ENCODE results near the gene DRC1. TPM values are rescaled to one million over a fixed set of nuclear protein-coding genes. Genes with fewer than 3 reads are reported as not detected.

Gene DRC1
- total RNA-seq, 1 experiment from 2014 or later: not detected

- TF ChIP-seq, protein P1, sequence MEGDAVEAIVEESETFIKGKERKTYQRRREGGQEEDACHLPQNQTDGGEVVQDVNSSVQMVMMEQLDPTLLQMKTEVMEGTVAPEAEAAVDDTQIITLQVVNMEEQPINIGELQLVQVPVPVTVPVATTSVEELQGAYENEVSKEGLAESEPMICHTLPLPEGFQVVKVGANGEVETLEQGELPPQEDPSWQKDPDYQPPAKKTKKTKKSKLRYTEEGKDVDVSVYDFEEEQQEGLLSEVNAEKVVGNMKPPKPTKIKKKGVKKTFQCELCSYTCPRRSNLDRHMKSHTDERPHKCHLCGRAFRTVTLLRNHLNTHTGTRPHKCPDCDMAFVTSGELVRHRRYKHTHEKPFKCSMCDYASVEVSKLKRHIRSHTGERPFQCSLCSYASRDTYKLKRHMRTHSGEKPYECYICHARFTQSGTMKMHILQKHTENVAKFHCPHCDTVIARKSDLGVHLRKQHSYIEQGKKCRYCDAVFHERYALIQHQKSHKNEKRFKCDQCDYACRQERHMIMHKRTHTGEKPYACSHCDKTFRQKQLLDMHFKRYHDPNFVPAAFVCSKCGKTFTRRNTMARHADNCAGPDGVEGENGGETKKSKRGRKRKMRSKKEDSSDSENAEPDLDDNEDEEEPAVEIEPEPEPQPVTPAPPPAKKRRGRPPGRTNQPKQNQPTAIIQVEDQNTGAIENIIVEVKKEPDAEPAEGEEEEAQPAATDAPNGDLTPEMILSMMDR (IDR thresholded peaks at IDR 0.05 in 2 of 3, conservative IDR thresholded peaks at IDR 0.05 in 1 of 3; ENCODE audit: borderline replicate concordance in 1 of 3, insufficient read depth in 1 of 3, low read depth in 2 of 3, low read length in 2 of 3): no peak
- TF ChIP-seq EGR1 (IDR thresholded peaks at IDR 0.05; ENCODE audit: low read depth) (no peak), ZBTB33 (IDR thresholded peaks at IDR 0.05; ENCODE audit: extremely low read depth, insufficient replicate concordance, low read length) (no peak), SRF (IDR thresholded peaks at IDR 0.05; ENCODE audit: low read depth) (no peak), CEBPB (IDR thresholded peaks at IDR 0.05; ENCODE audit: low read depth) (no peak), POLR2AphosphoS5 (IDR thresholded peaks at IDR 0.05; ENCODE audit: low read depth, low read length) (no peak), RAD21 (IDR thresholded peaks at IDR 0.05; ENCODE audit: low read depth) (no peak)
Observed at GRCh38 chr2:26449278-26450030, 47.7 kb downstream of the DRC1 start (continued).

GRCh38 chr2:26450031-26450635, 48.4 kb downstream of the DRC1 start:
- H2AFZ ChIP-seq (ENCODE audit: low read depth, low read length, poor library complexity, severe bottlenecking): no peak overlapping the region
- H3K4me2 ChIP-seq (ENCODE audit: low read length): no peak overlapping the region
- no peak for DNase-seq (ENCODE audit: low read depth, low spot score)
- TF ChIP-seq ZBTB33 (IDR thresholded peaks at IDR 0.05; ENCODE audit: extremely low read depth, insufficient replicate concordance, low read length): no peak
- H3K4me1 ChIP-seq (ENCODE audit: control insufficient read depth in 1 of 2, insufficient read depth in 2 of 2, low read length in 2 of 2): no peaks in the 10 kb centered on the region
- H3K9me2 ChIP-seq (ENCODE audit: insufficient read depth): no peaks in the 10 kb centered on the region
- H3K27ac ChIP-seq (ENCODE audit: low read depth, low read length): no peak overlapping the region
- H3K27me3 ChIP-seq (ENCODE audit: insufficient read depth, low read length): no peaks in the 10 kb centered on the region
- no peaks in the 10 kb centered on the region for H3K79me2 ChIP-seq (ENCODE audit: insufficient read depth, low read length)
- H3K9me3 ChIP-seq (ENCODE audit: control insufficient read depth in 1 of 2, insufficient read depth in 1 of 2, low read depth in 1 of 2, low read length in 2 of 2): no peaks in the 10 kb centered on the region
- intact Hi-C loops (cut with micrococcal nuclease): no loop called here
- BruUV-seq (replicated peaks): no TSS peak
- no peak overlapping the region for H3K9ac ChIP-seq (ENCODE audit: low read length)
- no peaks in the 10 kb centered on the region for H4K20me1 ChIP-seq (ENCODE audit: insufficient read depth)
- H3K36me3 ChIP-seq (ENCODE audit: control insufficient read depth in 1 of 2, insufficient read depth in 2 of 2, low read length in 2 of 2): no peaks in the 10 kb centered on the region
- ChIA-PET POLR2A (no interaction called here), RAD21 (ENCODE audit: low non-redundant PET in 1 of 2, low total read pairs in 2 of 2, uncharacterized antibody in 2 of 2, unreplicated experiment in 2 of 2) (no interaction called here), CTCF (no interaction called here)
- H3K4me3 ChIP-seq (replicated peaks in 1 of 2; ENCODE audit: low read depth in 1 of 2, low read length in 2 of 2): no peak overlapping the region
- ATAC-seq: no peak
